ENCODE measurements around the gene SLC39A10. TPM values are rescaled to one million over a fixed set of nuclear protein-coding genes. Genes with fewer than 3 reads are reported as not detected.

The SLC39A10 gene
- total and polyA plus RNA-seq, 2 of the 4 experiments (the other 2 are of a cell fraction): 17.6 to 64.7 TPM

DNA sequence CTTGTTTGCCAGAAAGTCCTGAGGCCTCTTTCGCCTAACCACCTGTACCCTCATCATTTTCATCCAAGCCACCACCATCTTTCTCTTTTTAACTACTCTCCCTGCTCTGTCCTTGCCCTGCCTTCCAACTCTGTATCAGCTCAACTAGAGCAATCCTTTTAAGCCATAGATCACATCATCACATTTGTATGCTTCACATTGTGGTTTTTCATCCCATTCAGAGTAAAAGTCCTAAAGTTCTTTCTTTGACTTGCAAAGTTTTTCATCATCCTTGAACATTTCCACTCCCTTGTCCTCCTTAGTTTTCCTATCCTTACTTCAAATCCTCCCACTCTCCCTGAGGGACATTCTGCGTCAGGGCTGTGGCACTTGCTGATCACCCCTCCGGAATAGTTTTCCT, 73.9 kb downstream of the SLC39A10 start:
- Histone ChIP-seq H3K18ac (ENCODE audit: low read depth, low read length) (no peak overlapping the region), H4K8ac (ENCODE audit: low read depth in 2 of 2, low read length in 2 of 2) (no peak overlapping the region), H2AK5ac (ENCODE audit: low read depth, low read length) (no peak overlapping the region), H3K9me1 (ENCODE audit: insufficient read depth, low read length) (no peaks in the 10 kb centered on the region), H3K14ac (replicated peaks; ENCODE audit: low read depth, low read length) (no peak overlapping the region), H3K27ac (ENCODE audit: insufficient read depth, low read length) (no peak overlapping the region), H3K56ac (ENCODE audit: extremely low read depth, insufficient read depth, low read length) (no peak overlapping the region), H2BK20ac (ENCODE audit: low read depth, low read length) (no peak overlapping the region), H3K79me1 (ENCODE audit: low read depth in 1 of 2, low read length in 2 of 2) (peaks cover 8 to 14% of the 10 kb centered on the region in 2 experiments; a peak in 3 of 4 replicates), H3K27me3 (ENCODE audit: control insufficient read depth, insufficient read depth, low read length) (no peaks in the 10 kb centered on the region), H3K23ac (ENCODE audit: low read depth, low read length) (no peak overlapping the region), H3K4me1 (ENCODE audit: control insufficient read depth, insufficient read depth, low read length) (no peaks in the 10 kb centered on the region; the same call in 1 of the 2 replicates), H2AFZ (replicated peaks; ENCODE audit: low read length, poor library complexity) (no peak overlapping the region), H3K9ac (ENCODE audit: low read depth, low read length) (no peak overlapping the region), H2BK15ac (ENCODE audit: low read depth, low read length) (no peak overlapping the region), H2BK120ac (ENCODE audit: low read depth, low read length) (no peak overlapping the region), H2BK5ac (ENCODE audit: low read depth, low read length, poor library complexity, severe bottlenecking) (no peak overlapping the region), H3K4me2 (ENCODE audit: low read depth, low read length) (no peak overlapping the region), H4K5ac (ENCODE audit: low read depth, low read length) (no peak overlapping the region), H4K20me1 (ENCODE audit: insufficient read depth, low read length) (no peaks in the 10 kb centered on the region), H3K36me3 (ENCODE audit: control insufficient read depth, insufficient read depth, low read length) (peaks cover 11% of the 10 kb centered on the region), H3K4ac (ENCODE audit: low read depth, low read length) (no peak overlapping the region), H3K4me3 (ENCODE audit: insufficient read depth, low read depth, low read length) (no peak overlapping the region), H4K91ac (ENCODE audit: insufficient read depth, low read depth, low read length) (no peak overlapping the region), H3K9me3 (ENCODE audit: control insufficient read depth, insufficient read depth, low read length) (no peaks in the 10 kb centered on the region), H2AK9ac (replicated peaks; ENCODE audit: low read depth, low read length, poor library complexity) (no peak overlapping the region)
- TF ChIP-seq NFE2L2 (IDR thresholded peaks at IDR 0.05; ENCODE audit: low read depth, low read length) (no peak), RAD21 (IDR thresholded peaks at IDR 0.05; ENCODE audit: low read length) (no peak), MXI1 (IDR thresholded peaks at IDR 0.05; ENCODE audit: borderline replicate concordance, low read depth, low read length) (no peak), MAFK (IDR thresholded peaks at IDR 0.05; ENCODE audit: low read depth, low read length) (no peak), RFX5 (IDR thresholded peaks at IDR 0.05; ENCODE audit: low read depth, low read length) (no peak), CHD1 (IDR thresholded peaks at IDR 0.05; ENCODE audit: low read depth, low read length) (no peak), SMC3 (IDR thresholded peaks at IDR 0.05; ENCODE audit: low read depth, low read length) (no peak), CEBPB (IDR thresholded peaks at IDR 0.05; ENCODE audit: low read depth, low read length) (no peak), POLR2A (IDR thresholded peaks at IDR 0.05; ENCODE audit: low read depth, low read length) (no peak), BHLHE40 (IDR thresholded peaks at IDR 0.05; ENCODE audit: low read depth, low read length) (no peak), MAZ (IDR thresholded peaks at IDR 0.05; ENCODE audit: borderline replicate concordance, low read depth, low read length) (no peak), FOS (IDR thresholded peaks at IDR 0.05; ENCODE audit: low read depth, low read length) (no peak), RCOR1 (IDR thresholded peaks at IDR 0.05; ENCODE audit: insufficient replicate concordance, low read length) (no peak)
- TF ChIP-seq, protein P1, sequence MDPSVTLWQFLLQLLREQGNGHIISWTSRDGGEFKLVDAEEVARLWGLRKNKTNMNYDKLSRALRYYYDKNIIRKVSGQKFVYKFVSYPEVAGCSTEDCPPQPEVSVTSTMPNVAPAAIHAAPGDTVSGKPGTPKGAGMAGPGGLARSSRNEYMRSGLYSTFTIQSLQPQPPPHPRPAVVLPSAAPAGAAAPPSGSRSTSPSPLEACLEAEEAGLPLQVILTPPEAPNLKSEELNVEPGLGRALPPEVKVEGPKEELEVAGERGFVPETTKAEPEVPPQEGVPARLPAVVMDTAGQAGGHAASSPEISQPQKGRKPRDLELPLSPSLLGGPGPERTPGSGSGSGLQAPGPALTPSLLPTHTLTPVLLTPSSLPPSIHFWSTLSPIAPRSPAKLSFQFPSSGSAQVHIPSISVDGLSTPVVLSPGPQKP (IDR thresholded peaks at IDR 0.05; ENCODE audit: borderline replicate concordance, low read depth, low read length): no peak
- TF ChIP-seq, protein P2, sequence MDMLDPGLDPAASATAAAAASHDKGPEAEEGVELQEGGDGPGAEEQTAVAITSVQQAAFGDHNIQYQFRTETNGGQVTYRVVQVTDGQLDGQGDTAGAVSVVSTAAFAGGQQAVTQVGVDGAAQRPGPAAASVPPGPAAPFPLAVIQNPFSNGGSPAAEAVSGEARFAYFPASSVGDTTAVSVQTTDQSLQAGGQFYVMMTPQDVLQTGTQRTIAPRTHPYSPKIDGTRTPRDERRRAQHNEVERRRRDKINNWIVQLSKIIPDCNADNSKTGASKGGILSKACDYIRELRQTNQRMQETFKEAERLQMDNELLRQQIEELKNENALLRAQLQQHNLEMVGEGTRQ (IDR thresholded peaks at IDR 0.05; ENCODE audit: low read depth, low read length): no peak
- TF ChIP-seq, protein P3, sequence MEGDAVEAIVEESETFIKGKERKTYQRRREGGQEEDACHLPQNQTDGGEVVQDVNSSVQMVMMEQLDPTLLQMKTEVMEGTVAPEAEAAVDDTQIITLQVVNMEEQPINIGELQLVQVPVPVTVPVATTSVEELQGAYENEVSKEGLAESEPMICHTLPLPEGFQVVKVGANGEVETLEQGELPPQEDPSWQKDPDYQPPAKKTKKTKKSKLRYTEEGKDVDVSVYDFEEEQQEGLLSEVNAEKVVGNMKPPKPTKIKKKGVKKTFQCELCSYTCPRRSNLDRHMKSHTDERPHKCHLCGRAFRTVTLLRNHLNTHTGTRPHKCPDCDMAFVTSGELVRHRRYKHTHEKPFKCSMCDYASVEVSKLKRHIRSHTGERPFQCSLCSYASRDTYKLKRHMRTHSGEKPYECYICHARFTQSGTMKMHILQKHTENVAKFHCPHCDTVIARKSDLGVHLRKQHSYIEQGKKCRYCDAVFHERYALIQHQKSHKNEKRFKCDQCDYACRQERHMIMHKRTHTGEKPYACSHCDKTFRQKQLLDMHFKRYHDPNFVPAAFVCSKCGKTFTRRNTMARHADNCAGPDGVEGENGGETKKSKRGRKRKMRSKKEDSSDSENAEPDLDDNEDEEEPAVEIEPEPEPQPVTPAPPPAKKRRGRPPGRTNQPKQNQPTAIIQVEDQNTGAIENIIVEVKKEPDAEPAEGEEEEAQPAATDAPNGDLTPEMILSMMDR (conservative IDR thresholded peaks at IDR 0.05; ENCODE audit: low read depth, low read length): no peak
- dilution Hi-C loops (cut with HindIII; ENCODE audit: low sequenced_read_pairs, unreplicated experiment) (no loop called here), intact Hi-C loops (cut with micrococcal nuclease) (no loop called here), in situ Hi-C loops (cut with MboI; ENCODE audit: low sequenced_read_pairs) (no loop called here)
- no TSS peak for BruUV-seq (replicated peaks)
- ATAC-seq (ENCODE audit: low read depth) (no peak), DNase-seq (no peak)
- 100% methylated on average over 3 of the region's 3 CpGs; no CpG with 5 or more reads in 1 of the 2 experiments for WGBS, 2 experiments (ENCODE audit: extremely low coverage in 2 of 2, insufficient read length in 1 of 2)
- POLR2A ChIA-PET (ENCODE audit: unreplicated experiment): no interaction called here
- CTCF ChIA-PET: interaction anchor here (0.6 kb wide), 1 partner anchor 129 kb away, joined by 12 read pairs; no protein-coding TSS in a partner anchor

Data from IMR-90 (cell line).